ENCODE results near the gene FBXO21. TPM values are rescaled to one million over a fixed set of nuclear protein-coding genes. Genes with fewer than 3 reads are reported as not detected.
"Not testable (repeated sequence)": the region's sequence is repeated elsewhere in the genome, so short reads cannot be mapped to it uniquely, and the experiment has no call there.

Gene FBXO21
- total RNA-seq, 4 donors from 2014 or later = 38.4 to 54.4 (median 48.6) TPM

DNA sequence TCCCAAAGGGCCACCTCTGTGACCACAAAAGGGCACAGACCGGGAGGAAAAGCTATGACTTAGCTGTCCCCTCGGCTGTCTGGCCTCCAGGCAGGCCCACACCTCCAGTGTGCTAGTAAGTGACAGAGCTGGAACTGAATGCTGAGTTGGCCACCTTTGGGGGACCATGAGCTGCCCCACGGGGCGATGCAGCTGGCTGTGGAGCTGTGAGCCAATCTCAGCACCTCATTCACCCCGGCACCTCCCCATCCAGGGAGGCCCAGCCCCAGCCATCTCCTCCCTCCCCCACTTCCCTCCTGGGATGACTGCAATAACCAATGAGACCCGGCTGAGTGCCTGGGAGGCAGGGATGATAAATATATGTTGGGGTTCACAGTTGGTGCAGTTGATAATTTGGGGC, 78.9 kb downstream of the FBXO21 start:
- intact Hi-C loops (cut with DNase I) = loop anchor here (10.0 kb wide), 1 partner anchor 407 kb away; no protein-coding TSS in a partner anchor
- no peaks in the 10 kb centered on the region for H3K36me3 ChIP-seq
- no peak for DNase-seq
- H3K27ac ChIP-seq = no peak overlapping the region
- no peaks in the 10 kb centered on the region for H3K9me3 ChIP-seq
- no peaks in the 10 kb centered on the region for H3K4me1 ChIP-seq
- TF ChIP-seq, protein P1, sequence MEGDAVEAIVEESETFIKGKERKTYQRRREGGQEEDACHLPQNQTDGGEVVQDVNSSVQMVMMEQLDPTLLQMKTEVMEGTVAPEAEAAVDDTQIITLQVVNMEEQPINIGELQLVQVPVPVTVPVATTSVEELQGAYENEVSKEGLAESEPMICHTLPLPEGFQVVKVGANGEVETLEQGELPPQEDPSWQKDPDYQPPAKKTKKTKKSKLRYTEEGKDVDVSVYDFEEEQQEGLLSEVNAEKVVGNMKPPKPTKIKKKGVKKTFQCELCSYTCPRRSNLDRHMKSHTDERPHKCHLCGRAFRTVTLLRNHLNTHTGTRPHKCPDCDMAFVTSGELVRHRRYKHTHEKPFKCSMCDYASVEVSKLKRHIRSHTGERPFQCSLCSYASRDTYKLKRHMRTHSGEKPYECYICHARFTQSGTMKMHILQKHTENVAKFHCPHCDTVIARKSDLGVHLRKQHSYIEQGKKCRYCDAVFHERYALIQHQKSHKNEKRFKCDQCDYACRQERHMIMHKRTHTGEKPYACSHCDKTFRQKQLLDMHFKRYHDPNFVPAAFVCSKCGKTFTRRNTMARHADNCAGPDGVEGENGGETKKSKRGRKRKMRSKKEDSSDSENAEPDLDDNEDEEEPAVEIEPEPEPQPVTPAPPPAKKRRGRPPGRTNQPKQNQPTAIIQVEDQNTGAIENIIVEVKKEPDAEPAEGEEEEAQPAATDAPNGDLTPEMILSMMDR (IDR thresholded peaks at IDR 0.05) = no peak
- no peak for TF ChIP-seq POLR2A (IDR thresholded peaks at IDR 0.05)
- H3K27me3 ChIP-seq = peaks cover 0 to 13% (median 0%) of the 10 kb centered on the region in 4 donors
- WGBS, 2 donors = 70 to 86% methylated on average over 2 of the region's 6 CpGs
- H3K4me3 ChIP-seq = no peak overlapping the region

DNA sequence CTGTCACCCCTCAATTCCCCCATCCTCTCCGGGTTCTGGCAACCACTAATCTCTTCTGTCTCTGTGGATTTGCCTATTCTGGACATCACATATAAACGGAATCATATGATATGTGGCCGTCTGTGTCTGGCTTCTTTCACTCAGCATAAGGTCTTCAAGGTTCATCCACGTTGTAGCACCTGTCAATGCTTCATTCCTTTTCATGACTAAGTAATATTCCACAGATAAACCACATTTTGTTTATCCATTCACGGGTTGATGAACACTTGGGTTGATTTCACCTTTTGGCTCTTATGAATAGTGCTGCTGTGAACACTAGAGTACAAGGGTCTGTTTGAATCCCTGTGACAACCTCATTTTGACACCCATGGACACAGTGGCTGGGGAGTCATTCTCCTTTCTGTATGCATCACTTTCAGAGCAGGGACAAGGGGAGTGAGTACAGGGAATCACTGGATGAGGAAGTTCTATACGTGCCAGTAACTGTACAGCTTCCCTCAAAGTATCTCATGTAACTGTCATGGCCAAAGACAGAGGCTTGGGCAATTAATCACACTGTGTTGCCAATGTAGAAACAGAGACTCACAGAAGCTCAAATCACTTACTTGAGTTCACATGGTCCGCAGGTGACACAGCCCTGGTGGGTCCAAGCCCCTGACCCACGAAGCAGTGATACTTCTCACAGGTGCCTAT, 80.2 kb downstream of the FBXO21 start:
- no peak for DNase-seq
- Histone ChIP-seq H3K27me3 (peaks cover 0 to 18% (median 0%) of the 10 kb centered on the region in 4 donors), H3K9me3 (no peaks in the 10 kb centered on the region), H3K36me3 (no peaks in the 10 kb centered on the region), H3K27ac (no peak overlapping the region), H3K4me1 (no peaks in the 10 kb centered on the region), H3K4me3 (no peak overlapping the region)
- no peak for TF ChIP-seq POLR2A (IDR thresholded peaks at IDR 0.05)
- TF ChIP-seq, protein P1 (IDR thresholded peaks at IDR 0.05) = no peak
- 75 to 80% methylated on average over 8 of the region's 8 CpGs for WGBS, 2 donors
- intact Hi-C loops (cut with DNase I) = loop anchor here (10.0 kb wide), 1 partner anchor 405 kb away; no protein-coding TSS in a partner anchor

DNA sequence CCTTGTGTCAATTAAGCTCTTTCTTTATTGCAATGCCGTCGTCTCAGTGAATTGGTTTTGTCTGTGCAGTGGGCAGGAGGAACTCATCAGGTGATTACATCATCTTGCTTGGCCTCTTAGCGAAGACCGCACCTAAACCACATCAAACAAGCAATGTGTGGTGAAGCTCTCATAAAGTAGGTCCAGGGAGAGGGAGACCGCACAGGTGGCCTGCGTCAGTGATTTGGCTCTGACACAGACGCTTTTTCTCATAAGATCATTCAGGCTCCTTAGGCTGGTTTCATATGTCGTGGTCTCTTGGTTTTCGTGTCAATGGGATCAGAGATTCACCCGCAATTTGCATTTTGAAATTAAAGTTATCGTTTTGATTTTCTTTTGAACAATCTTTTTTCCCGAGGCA, 84.4 kb downstream of the FBXO21 start:
- no peak for DNase-seq
- no peaks in the 10 kb centered on the region for H3K36me3 ChIP-seq
- WGBS, 2 donors = 70 to 72% methylated on average over 12 of the region's 12 CpGs
- no peaks in the 10 kb centered on the region for H3K4me1 ChIP-seq
- H3K9me3 ChIP-seq = no peaks in the 10 kb centered on the region
- intact Hi-C loops (cut with DNase I) = no loop called here
- H3K27me3 ChIP-seq = peaks cover 0 to 38% (median 0%) of the 10 kb centered on the region in 4 donors
- TF ChIP-seq POLR2A (IDR thresholded peaks at IDR 0.05) = no peak
- TF ChIP-seq, protein P1 (IDR thresholded peaks at IDR 0.05) = no peak
- H3K4me3 ChIP-seq = no peak overlapping the region
- H3K27ac ChIP-seq = no peak overlapping the region

DNA sequence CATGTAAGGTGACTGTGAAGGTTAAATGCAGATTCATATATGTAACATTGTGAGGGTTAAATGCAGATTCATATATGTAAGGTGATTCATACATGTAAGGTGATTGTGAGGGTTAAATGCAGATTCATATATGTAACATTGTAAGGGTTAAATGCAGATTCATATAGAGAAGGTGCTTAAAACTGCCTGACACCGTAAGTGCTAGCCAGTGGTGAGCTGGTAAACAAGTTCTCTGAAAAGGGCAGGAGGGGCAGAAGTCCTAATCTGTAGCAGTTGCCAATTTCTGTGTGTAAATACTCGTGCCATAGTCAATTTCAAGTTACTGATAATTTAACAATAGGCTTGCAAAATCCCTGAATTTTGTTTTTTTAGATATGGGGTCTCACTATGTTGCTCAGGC, 86.3 kb downstream of the FBXO21 start:
- H3K4me3 ChIP-seq; DNase-seq; intact Hi-C loops (cut with DNase I); H3K27ac ChIP-seq; H3K9me3 ChIP-seq; H3K36me3 ChIP-seq: not testable (repeated sequence)
- 28 to 31% methylated on average over 2 of the region's 2 CpGs for WGBS, 2 donors
- Histone ChIP-seq H3K27me3 (peaks cover 0 to 56% (median 3%) of the 10 kb centered on the region in 4 donors), H3K4me1 (peaks cover 5 to 11% (median 5%) of the 10 kb centered on the region in 3 donors)

DNA sequence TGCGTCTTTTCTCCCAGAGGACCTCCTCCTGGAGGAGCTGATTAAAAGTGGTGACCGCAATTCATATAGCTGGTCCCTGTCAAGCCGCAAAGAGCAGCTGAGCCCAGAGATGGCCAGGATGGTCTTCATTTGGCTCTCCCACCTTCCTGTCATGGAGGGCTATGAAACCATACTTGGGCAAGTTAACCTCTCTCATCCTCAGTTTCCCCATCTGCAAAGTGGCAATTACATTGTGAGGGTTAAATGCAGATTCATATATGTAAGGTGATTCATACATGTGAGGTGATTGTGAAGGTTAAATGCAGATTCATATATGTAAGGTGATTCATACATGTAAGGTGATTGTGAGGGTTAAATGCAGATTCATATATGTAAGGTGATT, 87.5 kb downstream of the FBXO21 start:
- intact Hi-C loops (cut with DNase I) = no loop called here
- no peaks in the 10 kb centered on the region for H3K36me3 ChIP-seq
- H3K4me3 ChIP-seq = no peak overlapping the region
- peaks cover 6 to 68% (median 12%) of the 10 kb centered on the region in 4 donors for H3K27me3 ChIP-seq
- 58 to 75% methylated on average over 2 to 3 of the region's 3 CpGs for WGBS, 2 donors
- DNase-seq = no peak
- TF ChIP-seq POLR2A (IDR thresholded peaks at IDR 0.05) = no peak
- TF ChIP-seq, protein P1 (IDR thresholded peaks at IDR 0.05) = no peak
- H3K4me1 ChIP-seq = peaks cover 13 to 23% (median 14%) of the 10 kb centered on the region in 3 donors
- no peak overlapping the region for H3K27ac ChIP-seq
- no peaks in the 10 kb centered on the region for H3K9me3 ChIP-seq
